ENCODE data around the gene IPO9.

DNA sequence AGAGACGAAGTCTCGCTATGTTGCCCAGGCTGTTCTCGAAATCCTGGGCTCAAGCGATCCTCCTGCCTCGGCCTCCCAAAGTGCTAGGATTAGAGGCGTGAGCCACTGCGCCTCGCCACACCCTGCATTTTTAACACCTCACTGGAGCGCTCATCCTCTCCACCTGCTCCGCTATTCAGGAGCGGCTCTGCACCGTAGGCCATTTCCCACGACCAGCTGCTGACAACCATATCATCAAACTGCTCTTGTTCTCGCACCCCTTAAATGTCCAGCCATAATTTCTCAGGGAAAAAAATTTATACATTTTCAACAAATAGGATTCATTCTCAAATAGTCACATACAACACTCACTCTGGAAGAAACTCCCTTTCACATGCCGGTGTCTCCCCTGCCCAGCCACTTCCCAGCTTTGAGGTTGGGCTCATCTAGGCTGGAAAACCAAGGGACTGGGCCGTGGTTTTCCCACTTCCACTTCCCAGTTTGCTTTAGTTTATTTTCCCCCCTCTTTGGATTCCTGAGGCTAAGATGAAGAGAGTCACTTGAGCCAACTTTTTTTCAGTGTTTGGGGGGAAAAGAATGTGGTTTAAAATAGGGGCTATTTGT is 639 bp upstream of the IPO9 start:
- TF ChIP-seq, protein P1, sequence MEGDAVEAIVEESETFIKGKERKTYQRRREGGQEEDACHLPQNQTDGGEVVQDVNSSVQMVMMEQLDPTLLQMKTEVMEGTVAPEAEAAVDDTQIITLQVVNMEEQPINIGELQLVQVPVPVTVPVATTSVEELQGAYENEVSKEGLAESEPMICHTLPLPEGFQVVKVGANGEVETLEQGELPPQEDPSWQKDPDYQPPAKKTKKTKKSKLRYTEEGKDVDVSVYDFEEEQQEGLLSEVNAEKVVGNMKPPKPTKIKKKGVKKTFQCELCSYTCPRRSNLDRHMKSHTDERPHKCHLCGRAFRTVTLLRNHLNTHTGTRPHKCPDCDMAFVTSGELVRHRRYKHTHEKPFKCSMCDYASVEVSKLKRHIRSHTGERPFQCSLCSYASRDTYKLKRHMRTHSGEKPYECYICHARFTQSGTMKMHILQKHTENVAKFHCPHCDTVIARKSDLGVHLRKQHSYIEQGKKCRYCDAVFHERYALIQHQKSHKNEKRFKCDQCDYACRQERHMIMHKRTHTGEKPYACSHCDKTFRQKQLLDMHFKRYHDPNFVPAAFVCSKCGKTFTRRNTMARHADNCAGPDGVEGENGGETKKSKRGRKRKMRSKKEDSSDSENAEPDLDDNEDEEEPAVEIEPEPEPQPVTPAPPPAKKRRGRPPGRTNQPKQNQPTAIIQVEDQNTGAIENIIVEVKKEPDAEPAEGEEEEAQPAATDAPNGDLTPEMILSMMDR (IDR thresholded peaks at IDR 0.05 in 4 of 5, conservative IDR thresholded peaks at IDR 0.05 in 1 of 5): no peak
- TF ChIP-seq POLR2A (IDR thresholded peaks at IDR 0.05): no peak

Data from gastrocnemius medialis (tissue), 4 donors.